ENCODE measurements around the gene GAB2. TPM values are rescaled to one million over a fixed set of nuclear protein-coding genes. Genes with fewer than 3 reads are reported as not detected.

The GAB2 gene
- total RNA-seq, 2 experiments from 2014 or later: 0.91 to 0.98 TPM

GRCh38 chr11:78338702-78339101 is 78.9 kb downstream of the GAB2 start:
- Mint-ChIP-seq H3K27ac (no peak overlapping the region), H3K4me1 (peaks cover 9% of the 10 kb centered on the region)

GRCh38 chr11:78338138-78338537 is 79.5 kb downstream of the GAB2 start:
- Mint-ChIP-seq H3K27ac (no peak overlapping the region), H3K4me3 (no peak overlapping the region), H3K27me3 (no peaks in the 10 kb centered on the region), H3K36me3 (no peaks in the 10 kb centered on the region), H3K4me1 (peaks cover 9% of the 10 kb centered on the region), H3K9me3 (no peaks in the 10 kb centered on the region)
- DNase-seq: no peak

More at GRCh38 chr11:78338702-78339101, 78.9 kb downstream of the GAB2 start:
- Mint-ChIP-seq H3K27me3 (no peaks in the 10 kb centered on the region), H3K36me3 (no peaks in the 10 kb centered on the region), H3K4me3 (no peak overlapping the region), H3K9me3 (no peaks in the 10 kb centered on the region)
- DNase-seq: no peak

- Mint-ChIP-seq H3K36me3 (no peaks in the 10 kb centered on the region), H3K4me1 (peaks cover 9% of the 10 kb centered on the region), H3K9me3 (no peaks in the 10 kb centered on the region), H3K27ac (no peak overlapping the region), H3K4me3 (no peak overlapping the region), H3K27me3 (no peaks in the 10 kb centered on the region)
- DNase-seq: no peak
These were observed 80.1 kb downstream of the GAB2 start for GRCh38 chr11:78337554-78337924.

DNA sequence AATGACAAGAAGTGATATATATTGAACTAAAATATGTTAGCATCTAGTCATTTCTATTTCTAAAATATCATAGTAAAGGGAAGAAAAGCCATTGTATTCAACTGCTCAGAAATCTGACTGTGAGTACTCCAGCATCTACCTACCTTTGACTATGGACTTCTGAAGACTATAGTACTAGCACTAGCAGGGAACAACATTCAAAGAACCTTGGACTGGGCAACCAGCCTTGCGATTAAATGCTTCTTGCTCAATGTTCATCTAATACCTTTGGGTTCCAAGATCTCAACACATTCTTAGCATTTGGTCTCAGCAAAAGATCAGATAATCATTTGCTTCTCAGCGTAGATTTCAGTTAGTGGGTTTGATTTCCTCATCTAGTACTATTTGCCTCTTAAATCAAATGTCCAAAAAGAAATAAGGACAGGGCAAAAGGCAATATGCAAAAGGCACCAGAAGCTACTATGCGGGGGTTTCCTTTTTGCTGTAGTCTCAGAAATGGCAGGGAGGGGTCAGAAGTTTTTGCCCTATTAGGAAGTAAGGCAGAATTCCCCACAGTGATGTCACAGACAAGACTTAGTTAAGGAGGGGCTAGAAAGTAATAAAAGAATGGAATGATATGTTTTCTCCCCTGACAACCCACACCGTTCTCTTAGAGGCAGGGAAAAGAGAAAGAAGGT is 80.6 kb downstream of the GAB2 start:
- Mint-ChIP-seq H3K4me1 (peaks cover 13% of the 10 kb centered on the region), H3K27ac (no peak overlapping the region), H3K9me3 (no peaks in the 10 kb centered on the region), H3K36me3 (no peaks in the 10 kb centered on the region), H3K4me3 (no peak overlapping the region), H3K27me3 (no peaks in the 10 kb centered on the region)
- no peak for DNase-seq

DNA sequence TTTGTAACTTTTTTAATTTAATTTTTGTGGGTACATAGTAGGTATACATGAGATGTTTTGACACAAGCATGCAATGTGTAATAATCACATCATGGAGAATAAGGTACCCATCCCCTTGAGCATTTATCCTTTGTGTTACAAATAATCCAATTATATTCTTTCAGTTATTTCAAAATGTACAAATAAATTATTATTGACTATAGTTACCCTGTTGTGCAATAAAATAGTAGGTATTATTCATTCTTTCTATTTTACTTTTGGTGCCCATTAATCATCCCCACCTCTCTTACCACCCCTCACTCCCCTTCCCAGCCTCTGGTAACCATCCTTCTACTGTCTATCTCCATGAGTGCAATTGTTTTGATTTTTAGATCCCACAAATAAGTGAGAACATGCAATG is 83.5 kb downstream of the GAB2 start:
- Mint-ChIP-seq H3K4me1 (peaks cover 8% of the 10 kb centered on the region), H3K4me3 (no peak overlapping the region), H3K9me3 (no peaks in the 10 kb centered on the region), H3K36me3 (no peaks in the 10 kb centered on the region), H3K27ac (no peak overlapping the region), H3K27me3 (no peaks in the 10 kb centered on the region)
- DNase-seq: no peak

- no peak overlapping the region for H3K4me3 Mint-ChIP-seq
- H3K9me3 Mint-ChIP-seq: no peaks in the 10 kb centered on the region
- DNase-seq: no peak
- no peak overlapping the region for H3K27ac Mint-ChIP-seq
- H3K4me1 Mint-ChIP-seq: peaks cover 8% of the 10 kb centered on the region
- H3K27me3 Mint-ChIP-seq: no peaks in the 10 kb centered on the region
- H3K36me3 Mint-ChIP-seq: no peaks in the 10 kb centered on the region
These were observed 84.7 kb downstream of the GAB2 start for GRCh38 chr11:78332872-78333271.

- H3K27ac Mint-ChIP-seq: no peak overlapping the region
- H3K27me3 Mint-ChIP-seq: no peaks in the 10 kb centered on the region
- DNase-seq: no peak
- H3K4me1 Mint-ChIP-seq: peaks cover 8% of the 10 kb centered on the region
- H3K4me3 Mint-ChIP-seq: no peak overlapping the region
- no peaks in the 10 kb centered on the region for H3K9me3 Mint-ChIP-seq
- H3K36me3 Mint-ChIP-seq: no peaks in the 10 kb centered on the region
These were observed 85.3 kb downstream of the GAB2 start for GRCh38 chr11:78332174-78332866.

GRCh38 chr11:78331711-78332110 is 85.9 kb downstream of the GAB2 start:
- Mint-ChIP-seq H3K36me3 (no peaks in the 10 kb centered on the region), H3K4me1 (peaks cover 8% of the 10 kb centered on the region), H3K4me3 (no peak overlapping the region), H3K27ac (no peak overlapping the region), H3K9me3 (no peaks in the 10 kb centered on the region), H3K27me3 (no peaks in the 10 kb centered on the region)
- no peak for DNase-seq

DNA sequence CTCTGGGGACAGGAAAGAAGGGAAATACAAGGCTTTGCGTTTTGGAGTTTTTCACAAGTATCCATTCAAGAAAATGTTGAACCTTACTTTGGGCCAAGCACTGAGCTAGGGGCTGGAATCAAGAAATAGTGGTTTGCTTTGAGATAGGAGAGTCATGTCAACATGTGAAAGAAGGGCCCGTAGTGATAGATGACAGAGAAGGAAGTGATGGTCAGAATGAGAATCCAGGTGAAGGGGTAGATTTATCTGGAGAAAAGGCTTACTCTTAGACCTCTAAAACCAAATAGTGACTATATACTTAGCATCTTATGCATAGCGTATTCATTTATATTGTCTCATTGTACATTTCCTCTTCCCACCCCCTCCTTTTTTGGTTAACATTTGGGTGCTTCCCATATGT is 87.3 kb downstream of the GAB2 start:
- no peak for DNase-seq
- Mint-ChIP-seq H3K27me3 (no peaks in the 10 kb centered on the region), H3K27ac (no peak overlapping the region), H3K4me3 (no peak overlapping the region), H3K9me3 (no peaks in the 10 kb centered on the region), H3K36me3 (no peaks in the 10 kb centered on the region), H3K4me1 (peaks cover 16% of the 10 kb centered on the region)

GRCh38 chr11:78327945-78328344 is 89.7 kb downstream of the GAB2 start:
- no peak for DNase-seq
- Mint-ChIP-seq H3K4me3 (no peak overlapping the region), H3K36me3 (no peaks in the 10 kb centered on the region), H3K27ac (no peak overlapping the region), H3K9me3 (no peaks in the 10 kb centered on the region), H3K4me1 (peaks cover 27% of the 10 kb centered on the region), H3K27me3 (no peaks in the 10 kb centered on the region)

- Mint-ChIP-seq H3K27ac (peak overlapping the region; percentile 22), H3K36me3 (no peaks in the 10 kb centered on the region), H3K4me3 (no peak overlapping the region), H3K4me1 (peaks cover 20% of the 10 kb centered on the region), H3K27me3 (no peaks in the 10 kb centered on the region), H3K9me3 (no peaks in the 10 kb centered on the region)
- DNase-seq: peak; percentile 5
These were observed 92.3 kb downstream of the GAB2 start for GRCh38 chr11:78325274-78325781.

GRCh38 chr11:78323363-78323762 is 94.3 kb downstream of the GAB2 start:
- Mint-ChIP-seq H3K4me3 (no peak overlapping the region), H3K4me1 (peaks cover 20% of the 10 kb centered on the region), H3K27ac (no peak overlapping the region), H3K36me3 (no peaks in the 10 kb centered on the region), H3K9me3 (no peaks in the 10 kb centered on the region), H3K27me3 (no peaks in the 10 kb centered on the region)
- DNase-seq: no peak

- no peaks in the 10 kb centered on the region for H3K9me3 Mint-ChIP-seq
- DNase-seq: no peak
- H3K27ac Mint-ChIP-seq: no peak overlapping the region
- no peak overlapping the region for H3K4me3 Mint-ChIP-seq
- H3K27me3 Mint-ChIP-seq: no peaks in the 10 kb centered on the region
- no peaks in the 10 kb centered on the region for H3K36me3 Mint-ChIP-seq
- H3K4me1 Mint-ChIP-seq: peaks cover 4% of the 10 kb centered on the region
These were observed 98.1 kb downstream of the GAB2 start for GRCh38 chr11:78319453-78319955.

GRCh38 chr11:78318321-78319114 is 99.1 kb downstream of the GAB2 start:
- Mint-ChIP-seq H3K36me3 (no peaks in the 10 kb centered on the region), H3K9me3 (no peaks in the 10 kb centered on the region), H3K27me3 (no peaks in the 10 kb centered on the region), H3K4me3 (no peak overlapping the region), H3K27ac (no peak overlapping the region), H3K4me1 (no peaks in the 10 kb centered on the region)
- DNase-seq: no peak

GRCh38 chr11:78315724-78316123 is 101.9 kb downstream of the GAB2 start:
- Mint-ChIP-seq H3K36me3 (no peaks in the 10 kb centered on the region), H3K4me1 (peaks cover 3% of the 10 kb centered on the region), H3K4me3 (no peak overlapping the region), H3K9me3 (no peaks in the 10 kb centered on the region), H3K27me3 (no peaks in the 10 kb centered on the region), H3K27ac (no peak overlapping the region)
- no peak for DNase-seq

All from activated naive CD8-positive, alpha-beta T cell treated with anti-CD3 and anti-CD28 coated beads for 36 hours (primary cell).